ENCODE measurements around the gene GRM7. TPM values are rescaled to one million over a fixed set of nuclear protein-coding genes. Genes with fewer than 3 reads are reported as not detected.

GRM7 gene
- total and polyA plus RNA-seq, 4 donors = 0.08 to 0.33 TPM; not detected in 2

DNA sequence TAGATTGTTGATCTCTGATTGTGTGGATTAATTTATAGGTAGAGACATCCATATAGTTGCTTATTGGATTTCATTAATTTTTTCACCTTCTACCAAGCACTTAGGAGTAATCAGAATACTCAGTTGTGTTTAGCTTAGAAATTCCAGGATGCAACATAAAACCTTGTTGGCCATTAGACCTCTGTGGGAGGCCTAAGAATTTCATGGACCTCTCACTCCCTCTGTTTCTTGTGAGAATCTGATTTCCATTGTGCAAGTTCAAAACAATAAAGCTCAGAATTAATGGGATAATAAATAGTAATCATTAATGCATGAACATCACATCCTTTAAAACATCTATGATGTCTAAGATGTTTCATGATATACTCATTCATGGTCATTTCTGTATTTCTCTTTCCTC lies 332.4 kb downstream of the GRM7 start:
- peaks cover 2 to 7% (median 5%) of the 10 kb centered on the region in 4 donors for H3K4me1 ChIP-seq (ENCODE audit: control insufficient read depth in 4 of 4, insufficient read depth in 4 of 4, low read length in 3 of 4)
- TF ChIP-seq, protein P1, sequence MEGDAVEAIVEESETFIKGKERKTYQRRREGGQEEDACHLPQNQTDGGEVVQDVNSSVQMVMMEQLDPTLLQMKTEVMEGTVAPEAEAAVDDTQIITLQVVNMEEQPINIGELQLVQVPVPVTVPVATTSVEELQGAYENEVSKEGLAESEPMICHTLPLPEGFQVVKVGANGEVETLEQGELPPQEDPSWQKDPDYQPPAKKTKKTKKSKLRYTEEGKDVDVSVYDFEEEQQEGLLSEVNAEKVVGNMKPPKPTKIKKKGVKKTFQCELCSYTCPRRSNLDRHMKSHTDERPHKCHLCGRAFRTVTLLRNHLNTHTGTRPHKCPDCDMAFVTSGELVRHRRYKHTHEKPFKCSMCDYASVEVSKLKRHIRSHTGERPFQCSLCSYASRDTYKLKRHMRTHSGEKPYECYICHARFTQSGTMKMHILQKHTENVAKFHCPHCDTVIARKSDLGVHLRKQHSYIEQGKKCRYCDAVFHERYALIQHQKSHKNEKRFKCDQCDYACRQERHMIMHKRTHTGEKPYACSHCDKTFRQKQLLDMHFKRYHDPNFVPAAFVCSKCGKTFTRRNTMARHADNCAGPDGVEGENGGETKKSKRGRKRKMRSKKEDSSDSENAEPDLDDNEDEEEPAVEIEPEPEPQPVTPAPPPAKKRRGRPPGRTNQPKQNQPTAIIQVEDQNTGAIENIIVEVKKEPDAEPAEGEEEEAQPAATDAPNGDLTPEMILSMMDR (IDR thresholded peaks at IDR 0.05; ENCODE audit: low read depth, low read length, missing input control) = no peak
- TF ChIP-seq, protein P2, sequence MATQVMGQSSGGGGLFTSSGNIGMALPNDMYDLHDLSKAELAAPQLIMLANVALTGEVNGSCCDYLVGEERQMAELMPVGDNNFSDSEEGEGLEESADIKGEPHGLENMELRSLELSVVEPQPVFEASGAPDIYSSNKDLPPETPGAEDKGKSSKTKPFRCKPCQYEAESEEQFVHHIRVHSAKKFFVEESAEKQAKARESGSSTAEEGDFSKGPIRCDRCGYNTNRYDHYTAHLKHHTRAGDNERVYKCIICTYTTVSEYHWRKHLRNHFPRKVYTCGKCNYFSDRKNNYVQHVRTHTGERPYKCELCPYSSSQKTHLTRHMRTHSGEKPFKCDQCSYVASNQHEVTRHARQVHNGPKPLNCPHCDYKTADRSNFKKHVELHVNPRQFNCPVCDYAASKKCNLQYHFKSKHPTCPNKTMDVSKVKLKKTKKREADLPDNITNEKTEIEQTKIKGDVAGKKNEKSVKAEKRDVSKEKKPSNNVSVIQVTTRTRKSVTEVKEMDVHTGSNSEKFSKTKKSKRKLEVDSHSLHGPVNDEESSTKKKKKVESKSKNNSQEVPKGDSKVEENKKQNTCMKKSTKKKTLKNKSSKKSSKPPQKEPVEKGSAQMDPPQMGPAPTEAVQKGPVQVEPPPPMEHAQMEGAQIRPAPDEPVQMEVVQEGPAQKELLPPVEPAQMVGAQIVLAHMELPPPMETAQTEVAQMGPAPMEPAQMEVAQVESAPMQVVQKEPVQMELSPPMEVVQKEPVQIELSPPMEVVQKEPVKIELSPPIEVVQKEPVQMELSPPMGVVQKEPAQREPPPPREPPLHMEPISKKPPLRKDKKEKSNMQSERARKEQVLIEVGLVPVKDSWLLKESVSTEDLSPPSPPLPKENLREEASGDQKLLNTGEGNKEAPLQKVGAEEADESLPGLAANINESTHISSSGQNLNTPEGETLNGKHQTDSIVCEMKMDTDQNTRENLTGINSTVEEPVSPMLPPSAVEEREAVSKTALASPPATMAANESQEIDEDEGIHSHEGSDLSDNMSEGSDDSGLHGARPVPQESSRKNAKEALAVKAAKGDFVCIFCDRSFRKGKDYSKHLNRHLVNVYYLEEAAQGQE (IDR thresholded peaks at IDR 0.05) = no peak
- no peak for TF ChIP-seq NR2F2 (IDR thresholded peaks at IDR 0.05)
- TF ChIP-seq SP1 (IDR thresholded peaks at IDR 0.05) = no peak
- no peak for TF ChIP-seq HNF4A (conservative IDR thresholded peaks at IDR 0.05)
- no peak for TF ChIP-seq TAF1 (conservative IDR thresholded peaks at IDR 0.05)
- no peak for TF ChIP-seq JUND (IDR thresholded peaks at IDR 0.05)
- no peak for TF ChIP-seq YY1 (IDR thresholded peaks at IDR 0.05)
- no peak for TF ChIP-seq GABPA (IDR thresholded peaks at IDR 0.05 in 1 of 2, conservative IDR thresholded peaks at IDR 0.05 in 1 of 2)
- TF ChIP-seq, protein P3, sequence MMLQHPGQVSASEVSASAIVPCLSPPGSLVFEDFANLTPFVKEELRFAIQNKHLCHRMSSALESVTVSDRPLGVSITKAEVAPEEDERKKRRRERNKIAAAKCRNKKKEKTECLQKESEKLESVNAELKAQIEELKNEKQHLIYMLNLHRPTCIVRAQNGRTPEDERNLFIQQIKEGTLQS (IDR thresholded peaks at IDR 0.05) = no peak
- TF ChIP-seq FOXA1 (IDR thresholded peaks at IDR 0.05) = no peak
- no peak for TF ChIP-seq FOXA2 (IDR thresholded peaks at IDR 0.05)
- H3K27me3 ChIP-seq (ENCODE audit: control insufficient read depth in 4 of 4, insufficient read depth in 4 of 4, low read length in 3 of 4) = no peaks in the 10 kb centered on the region
- H3K4me3 ChIP-seq (ENCODE audit: low read depth in 1 of 3, low read length in 3 of 3) = no peak overlapping the region
- H3K36me3 ChIP-seq (ENCODE audit: control insufficient read depth in 4 of 4, insufficient read depth in 3 of 4, low read depth in 1 of 4, low read length in 3 of 4) = no peaks in the 10 kb centered on the region
- no peak overlapping the region for H3K27ac ChIP-seq (ENCODE audit: low read depth in 1 of 2, low read length in 2 of 2)
- DNase-seq (ENCODE audit: low spot score) = no peak
- no peaks in the 10 kb centered on the region for H3K9me3 ChIP-seq (ENCODE audit: control insufficient read depth in 4 of 4, low read length in 3 of 4)
- no peak overlapping the region for H3K9ac ChIP-seq (ENCODE audit: low read depth in 1 of 2, low read length in 2 of 2)

DNA sequence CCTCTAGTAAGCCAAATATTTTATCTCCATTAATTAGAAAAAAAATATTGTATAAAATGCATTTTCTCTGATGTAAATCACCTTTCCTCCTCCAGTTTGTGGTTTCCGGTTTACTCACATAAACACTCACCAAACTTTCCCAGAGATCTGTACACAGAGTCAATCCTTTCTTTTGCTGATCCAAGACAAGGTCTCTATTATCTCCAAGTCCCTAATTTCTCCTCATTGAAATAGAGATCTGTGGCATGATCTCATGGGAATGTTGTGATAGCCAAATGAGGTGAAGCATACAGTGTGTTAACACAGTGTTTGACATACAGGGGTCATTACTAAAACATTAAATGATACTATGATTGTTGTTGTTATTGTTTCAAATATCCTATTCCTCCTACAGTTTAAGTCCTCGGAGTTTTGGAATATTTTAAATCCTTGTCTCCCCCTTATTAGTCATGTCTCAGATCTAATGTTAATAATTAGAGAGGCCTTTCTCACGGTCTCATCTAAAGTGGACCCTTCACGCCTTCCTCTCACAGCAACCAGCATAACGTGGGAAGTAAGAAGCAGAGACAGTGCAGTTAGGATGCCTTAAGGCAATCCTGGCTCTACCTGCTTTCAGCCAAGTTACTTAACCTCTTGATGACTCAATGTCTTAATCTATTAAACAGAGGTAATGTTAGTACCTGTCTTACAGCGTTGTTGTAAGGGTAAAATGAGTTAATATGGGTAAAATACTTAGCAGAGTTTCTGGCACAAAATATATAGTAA lies 333.3 kb downstream of the GRM7 start:
- WGBS = 77% methylated on average over 6 of the region's 6 CpGs
- Histone ChIP-seq H3K27ac (ENCODE audit: low read depth in 1 of 2, low read length in 2 of 2) (no peak overlapping the region), H3K9ac (ENCODE audit: low read depth in 1 of 2, low read length in 2 of 2) (no peak overlapping the region), H3K27me3 (ENCODE audit: control insufficient read depth in 4 of 4, insufficient read depth in 4 of 4, low read length in 3 of 4) (no peaks in the 10 kb centered on the region), H3K4me1 (ENCODE audit: control insufficient read depth in 4 of 4, insufficient read depth in 4 of 4, low read length in 3 of 4) (peaks cover 2 to 7% (median 5%) of the 10 kb centered on the region in 4 donors), H3K9me3 (ENCODE audit: control insufficient read depth in 4 of 4, low read length in 3 of 4) (no peaks in the 10 kb centered on the region), H3K36me3 (ENCODE audit: control insufficient read depth in 4 of 4, insufficient read depth in 3 of 4, low read depth in 1 of 4, low read length in 3 of 4) (no peaks in the 10 kb centered on the region), H3K4me3 (ENCODE audit: low read depth in 1 of 3, low read length in 3 of 3) (no peak overlapping the region)
- DNase-seq (ENCODE audit: low spot score) = no peak
- TF ChIP-seq SP1 (IDR thresholded peaks at IDR 0.05) (no peak), RXRA (IDR thresholded peaks at IDR 0.05) (no peak), EGR1 (IDR thresholded peaks at IDR 0.05; ENCODE audit: low read depth in 2 of 2) (no peak)

Measured in liver (tissue), 9 donors.